Panc1 (cell line): ENCODE measurements around the gene MEOX2. TPM values are rescaled to one million over a fixed set of nuclear protein-coding genes. Genes with fewer than 3 reads are reported as not detected.

Experiments used
- ATAC-seq: fragments of 200-7000 bp; cut with Tn5 transposase; 2 replicates; pipeline ENCODE4 v1.9.1; 2020; ENCODE audit warnings: mild to moderate bottlenecking, moderate library complexity
- BruUV-seq: library from RNA; stranded (reverse); fragments of 400-500 nt; replicated peaks from 2 replicates; lab custom pipeline; 2021; lab: Mats Ljungman, UMichigan
- CTCF ChIA-PET: fragments of 300-600 bp; sonication (Branson Sonifier 250); formaldehyde crosslinking; loops from one replicate; lab custom pipeline; 2022; ENCODE audit warnings: antibody characterized with exemption; lab: Charles Lee
- POLR2A ChIA-PET: fragments of 300-600 bp; sonication (Branson Sonifier 250); formaldehyde crosslinking; loops from one replicate; lab custom pipeline; 2022; ENCODE audit warnings: antibody characterized with exemption; lab: Charles Lee
- DNase-seq: peaks from one replicate; pipeline ENCODE4 v3.0.0-alpha.2; 2010; ENCODE audit warnings: low read depth, low spot score
- H3K27ac ChIP-seq: 2 replicates; pipeline ENCODE4 v1.5.1; 2011; ENCODE audit warnings: mild to moderate bottlenecking, low read length, inconsistent platforms
- H3K27me3 ChIP-seq: fragments of 200-500 bp; sonication (Bioruptor generic); 2 replicates; pipeline ENCODE4 v1.6.0; 2014; ENCODE audit warnings: low read length, inconsistent platforms; ENCODE audit not compliant: control insufficient read depth, insufficient read depth
- H3K36me3 ChIP-seq: fragments of 200-500 bp; sonication (Bioruptor generic); 2 replicates; pipeline ENCODE4 v1.5.1; 2014; ENCODE audit warnings: inconsistent platforms, mild to moderate bottlenecking, low read length, moderate library complexity; ENCODE audit not compliant: control insufficient read depth, insufficient read depth
- H3K4me1 ChIP-seq: 2 replicates; pipeline ENCODE4 v1.5.1; 2011; ENCODE audit warnings: inconsistent platforms, mild to moderate bottlenecking, low read length, moderate library complexity; ENCODE audit not compliant: control insufficient read depth, insufficient read depth
- H3K4me3 ChIP-seq, 2 experiments: 2 replicates each; pipeline ENCODE4 v1.5.1; 2011 to 2012; ENCODE audit warnings: low read depth in 2 of 2, low read length in 2 of 2, mild to moderate bottlenecking in 2 of 2, inconsistent platforms in 1 of 2, moderate library complexity in 1 of 2
- H3K9me3 ChIP-seq: fragments of 200-500 bp; sonication (Bioruptor generic); 2 replicates; pipeline ENCODE4 v1.5.1; 2014; ENCODE audit warnings: low read depth, mild to moderate bottlenecking, inconsistent platforms, low read length, moderate library complexity; ENCODE audit not compliant: control insufficient read depth, insufficient read depth
- CTCF ChIP-seq: fragments of 450-650 bp; IDR thresholded peaks from 2 replicates; pipeline ENCODE4 v1.5.1; 2017; ENCODE audit warnings: mild to moderate bottlenecking
- POLR2AphosphoS5 ChIP-seq: IDR thresholded peaks from 2 replicates; pipeline ENCODE4 v1.6.1; 2012; ENCODE audit warnings: mild to moderate bottlenecking, low read depth, low read length, moderate library complexity
- REST ChIP-seq, 2 experiments: IDR thresholded peaks; 2 replicates each; pipeline ENCODE4 v1.6.1; 2011 to 2012; ENCODE audit warnings: low read depth in 2 of 2, control low read depth in 1 of 2, low read length in 1 of 2, mild to moderate bottlenecking in 1 of 2, moderate library complexity in 1 of 2; ENCODE audit not compliant: insufficient read depth in 1 of 2
- SIN3A ChIP-seq: IDR thresholded peaks from 2 replicates; pipeline ENCODE4 v1.6.1; 2012; ENCODE audit warnings: low read depth, mild to moderate bottlenecking, low read length, moderate library complexity, borderline replicate concordance; ENCODE audit not compliant: insufficient read depth
- TCF7L2 ChIP-seq: IDR thresholded peaks from 2 replicates; pipeline ENCODE4 v1.6.1; 2011; ENCODE audit warnings: mild to moderate bottlenecking, low read depth, low read length, inconsistent platforms
- in situ Hi-C: cut with HindIII; loops from 2 replicates; pipeline ENCODE4 v1.10.0; 2016; ENCODE audit warnings: low sequenced_read_pairs, low pct_unique_long_range_greater_than_20kb
- intact Hi-C: fragments of 100-400 bp; cut with micrococcal nuclease; formaldehyde crosslinking; loops from one replicate; pipeline ENCODE4 v1.10.0; 2022; ENCODE audit not compliant: unreplicated experiment
- total RNA-seq: library from RNA; stranded (reverse); gene quantifications from one replicate; pipeline ENCODE4 v1.2.1, GENCODE V29; 2021; ENCODE audit not compliant: unreplicated experiment

The MEOX2 gene
- total RNA-seq, 1 experiment from 2014 or later: not detected

GRCh38 chr7:15679306-15679705 is 7.2 kb downstream of the MEOX2 start:
- DNase-seq: no peak
- ATAC-seq: no peak
- Histone ChIP-seq H3K27ac (no peak overlapping the region), H3K4me1 (no peaks in the 10 kb centered on the region), H3K9me3 (no peaks in the 10 kb centered on the region), H3K36me3 (no peaks in the 10 kb centered on the region), H3K4me3 (no peak overlapping the region), H3K27me3 (peaks cover 7% of the 10 kb centered on the region)
- ChIA-PET POLR2A (no interaction called here), CTCF (no interaction called here)
- in situ Hi-C loops: no loop called here
- intact Hi-C loops: no loop called here
- TF ChIP-seq SIN3A (no peak), POLR2AphosphoS5 (no peak), CTCF (no peak), REST (IDR thresholded peaks at IDR 0.05; ENCODE audit: insufficient read depth in 1 of 2, low read depth in 2 of 2, low read length in 1 of 2) (no peak), TCF7L2 (no peak)
- BruUV-seq: no TSS peak

- no TSS peak for BruUV-seq
- Histone ChIP-seq H3K27ac (no peak overlapping the region), H3K4me3 (no peak overlapping the region), H3K9me3 (no peaks in the 10 kb centered on the region), H3K4me1 (no peaks in the 10 kb centered on the region), H3K36me3 (no peaks in the 10 kb centered on the region), H3K27me3 (0 out of 2 replicates have a peak, but pooled peaks cover 3% of the 10 kb centered on the region)
- intact Hi-C loops: no loop called here
- DNase-seq (no peak), ATAC-seq (no peak)
- CTCF ChIA-PET: no interaction called here
- POLR2A ChIA-PET: no interaction called here
- in situ Hi-C loops: no loop called here
- TF ChIP-seq TCF7L2: no peak
- TF ChIP-seq SIN3A: no peak
- no peak for TF ChIP-seq POLR2AphosphoS5
- no peak for TF ChIP-seq CTCF
- TF ChIP-seq REST (IDR thresholded peaks at IDR 0.05; ENCODE audit: insufficient read depth in 1 of 2, low read depth in 2 of 2, low read length in 1 of 2): no peak
Measured at GRCh38 chr7:15678653-15679052, 7.8 kb downstream of the MEOX2 start.
